Stimulated activated CD4-positive, alpha-beta T cell treated with anti-CD3 and anti-CD28 coated beads, TNF-alpha, amount 100 ng/mL, for 48 hours (primary cell): ENCODE data around the gene SLC22A12.
A peak's percentile ranks its signal among the peaks of the same experiment; 100 is the strongest.

Source experiments
- DNase-seq, 3 donors: peaks; one replicate each; pipeline ENCODE4 v3.0.0-alpha.2; 2020; ENCODE audit warnings: low read depth in 3 of 3

SLC22A12 gene

DNA sequence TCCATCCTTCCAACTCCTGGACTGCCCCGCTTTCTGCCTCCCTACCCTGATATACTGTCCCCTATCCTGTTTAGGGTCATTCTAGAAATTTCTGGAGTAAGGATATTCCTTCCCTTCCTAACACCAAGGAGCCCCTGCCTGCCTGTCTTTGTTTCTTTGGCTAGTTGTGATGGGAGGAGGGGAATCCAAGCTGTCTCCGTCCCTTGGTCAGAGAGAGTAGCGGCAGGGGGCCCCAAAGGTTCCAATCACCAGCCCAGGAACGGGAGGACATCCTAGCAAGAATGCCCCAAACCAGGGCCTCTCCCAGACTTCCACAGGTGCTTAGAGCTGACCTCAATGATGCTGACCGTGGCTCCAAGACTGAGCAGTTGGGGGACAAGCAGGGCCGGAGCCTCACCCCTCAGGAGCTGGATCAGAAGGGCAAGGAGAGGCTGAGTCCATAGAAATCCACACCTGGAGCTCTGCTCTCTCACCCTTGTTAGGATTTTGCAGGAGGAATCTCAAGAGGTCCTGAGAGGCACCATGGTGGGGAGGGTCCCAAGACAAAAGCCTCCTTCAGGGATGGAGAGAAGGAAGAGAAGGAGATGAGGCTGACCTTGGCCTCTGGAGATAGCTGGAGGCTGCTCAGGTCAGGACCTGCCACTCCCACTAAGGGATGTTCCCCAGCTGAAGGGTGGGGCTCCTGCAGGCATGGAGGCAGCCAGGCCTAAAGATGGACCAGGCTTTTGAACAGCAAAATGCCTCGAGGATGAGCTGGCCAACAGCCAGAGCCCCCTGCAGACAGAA lies 13.6 kb downstream of the SLC22A12 start:
- DNase-seq: no peak

DNA sequence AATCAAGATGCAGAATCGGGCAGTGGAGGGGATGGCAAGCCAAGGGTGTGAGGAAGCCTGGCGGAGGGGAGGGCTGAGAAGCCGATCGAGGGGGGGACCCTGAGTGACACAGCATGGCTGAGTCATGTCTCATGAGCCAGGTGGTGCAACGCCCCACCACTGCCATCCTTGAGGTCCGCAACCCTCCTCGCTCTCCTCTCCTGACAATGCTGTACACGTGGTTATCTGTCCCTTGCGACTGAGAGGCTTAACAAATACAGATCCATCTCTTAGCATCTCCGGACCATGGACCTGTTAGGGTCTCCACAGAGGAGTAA lies 14.2 kb downstream of the SLC22A12 start:
- no peak for DNase-seq

DNA sequence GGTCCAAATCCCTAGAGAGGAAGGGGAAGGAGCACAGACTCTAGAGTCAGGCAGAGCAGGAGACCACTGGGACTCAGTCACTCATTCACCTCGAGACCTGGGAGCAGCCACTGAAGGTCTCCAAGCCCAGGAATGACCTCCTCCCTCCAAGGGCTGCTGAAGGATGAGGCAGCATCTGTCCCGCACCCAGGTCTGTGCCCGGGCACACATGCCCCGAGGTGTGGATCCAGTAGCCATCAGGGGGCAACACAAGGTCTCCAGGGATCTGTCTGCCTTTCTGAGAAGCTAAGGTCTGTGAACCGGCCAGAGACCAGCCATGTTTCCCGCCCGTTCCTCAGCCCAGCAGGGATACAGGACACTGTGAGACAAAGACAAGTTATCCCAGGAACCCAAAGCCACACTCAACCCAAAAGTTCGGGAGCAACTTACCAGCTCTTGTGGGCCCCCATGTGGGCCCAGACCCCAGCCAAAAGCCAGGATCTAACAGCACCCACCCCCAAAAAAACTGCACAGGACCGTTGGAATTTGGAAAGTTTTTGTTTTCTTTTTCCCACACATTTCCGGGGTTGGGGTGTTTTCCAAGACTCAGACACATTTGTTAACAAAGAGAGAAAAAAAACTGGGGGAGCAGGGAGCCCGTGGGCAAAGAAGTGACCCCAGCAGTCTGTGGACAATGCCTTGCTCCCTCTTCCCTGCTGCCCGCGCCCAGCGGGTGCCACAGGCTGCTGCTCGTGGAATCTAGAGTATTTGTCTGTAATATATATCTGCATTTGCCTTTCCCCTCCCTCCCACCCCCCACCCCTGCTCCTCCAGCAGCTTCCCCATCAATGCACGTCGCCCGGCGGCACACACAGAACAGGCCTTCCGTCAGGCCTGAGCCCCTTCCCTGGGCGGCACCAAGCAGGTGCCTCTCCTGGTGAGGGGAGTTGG lies 14.9 kb downstream of the SLC22A12 start:
- DNase-seq: no peak

DNA sequence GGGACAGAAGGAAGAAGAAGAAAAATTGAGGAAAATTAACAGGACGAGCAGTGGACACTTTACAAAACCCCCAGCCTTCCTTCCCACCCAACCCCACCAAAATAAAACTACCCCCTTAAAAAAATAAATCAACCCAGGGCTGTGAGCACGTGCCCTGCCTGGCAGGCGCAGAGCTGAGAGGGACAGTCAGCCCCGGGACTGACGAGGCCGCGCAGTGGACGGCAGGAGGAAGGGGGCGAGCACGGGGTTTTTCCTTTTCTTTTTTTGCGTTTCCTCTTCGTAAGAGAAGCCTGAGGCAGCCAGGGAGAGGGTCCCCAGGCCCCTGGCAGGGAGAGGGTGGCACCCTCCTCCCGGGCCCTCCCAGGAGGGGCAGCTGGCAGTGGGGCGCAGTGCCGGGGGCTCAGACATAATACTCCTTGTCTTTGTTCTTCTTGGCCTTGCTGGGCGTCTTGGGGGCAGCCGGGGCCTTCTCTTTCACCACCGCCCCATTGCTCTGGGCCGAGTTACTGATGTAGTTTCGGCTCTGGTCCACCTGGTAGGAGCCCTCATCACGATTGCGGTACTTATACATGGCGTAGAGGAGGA lies 15.9 kb downstream of the SLC22A12 start:
- no peak for DNase-seq

DNA sequence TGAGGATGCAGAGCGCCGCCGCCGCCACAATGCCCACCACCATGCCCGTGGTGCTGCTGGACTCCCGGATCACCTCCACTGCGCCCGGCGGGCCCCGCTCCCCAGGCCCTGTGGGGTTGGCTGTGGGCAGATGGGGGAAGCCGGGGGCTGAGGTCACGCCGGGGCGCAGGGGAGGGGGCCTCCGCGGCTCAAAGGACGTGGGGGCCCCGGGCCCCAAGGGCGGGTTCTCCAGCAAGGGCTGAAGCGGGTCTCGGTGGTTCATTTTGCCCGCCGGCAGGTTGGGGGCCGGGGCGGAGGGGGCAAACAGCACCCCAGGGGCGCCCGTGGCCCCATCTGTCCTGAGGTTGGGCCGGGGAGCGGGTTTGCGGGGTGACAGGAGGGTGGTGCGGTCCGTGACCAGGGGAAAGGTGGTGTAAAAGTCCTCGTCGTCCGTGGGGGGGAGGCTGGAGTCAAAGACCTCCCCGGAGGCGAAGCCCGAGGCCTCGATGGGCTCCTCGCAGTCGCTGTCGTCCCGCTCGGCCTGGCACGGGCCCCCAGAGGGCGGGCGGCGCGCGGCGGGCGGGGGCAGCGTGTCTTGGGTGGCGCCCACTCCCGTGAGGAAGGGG lies 16.5 kb downstream of the SLC22A12 start:
- DNase-seq: no peak

DNA sequence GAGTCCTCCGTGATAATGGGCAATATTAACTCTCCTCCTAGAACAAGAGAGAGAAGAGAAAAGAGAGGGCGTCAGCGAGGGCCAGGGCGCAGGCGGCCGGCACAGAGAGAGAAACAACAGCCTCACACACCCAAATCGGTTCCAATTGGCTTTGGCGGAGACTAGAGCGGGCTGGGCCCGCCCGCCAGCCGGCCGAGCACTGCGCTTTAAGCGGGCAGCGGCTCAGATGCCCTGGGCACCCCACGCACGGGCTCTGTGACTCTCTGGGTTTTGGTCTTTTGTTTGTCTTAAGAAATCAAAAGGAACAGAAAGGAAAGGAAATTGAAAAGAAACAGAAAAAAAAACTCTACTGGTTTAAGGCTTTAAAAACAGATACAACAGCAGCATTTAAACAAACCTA lies 17.0 kb downstream of the SLC22A12 start:
- no peak for DNase-seq

DNA sequence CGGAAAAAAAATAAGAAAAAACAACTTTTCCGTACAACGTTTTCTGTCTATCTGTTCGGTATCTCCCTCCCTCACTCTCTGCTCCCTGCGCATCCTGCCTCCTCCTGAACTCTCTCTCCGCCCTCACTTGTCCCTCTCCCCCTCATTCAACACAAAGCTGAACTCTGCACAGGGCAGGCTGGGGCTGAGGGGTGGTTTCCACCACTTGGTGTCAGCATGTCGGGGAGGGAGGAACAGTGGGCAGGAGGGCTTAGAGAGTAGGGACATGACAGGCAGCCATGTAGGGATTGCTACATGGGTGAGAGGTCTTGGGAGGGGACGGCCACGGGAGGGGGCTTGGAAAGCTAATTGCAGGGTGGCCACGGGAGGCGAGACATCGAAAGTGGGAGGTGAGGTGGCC lies 17.6 kb downstream of the SLC22A12 start:
- DNase-seq: no peak

DNA sequence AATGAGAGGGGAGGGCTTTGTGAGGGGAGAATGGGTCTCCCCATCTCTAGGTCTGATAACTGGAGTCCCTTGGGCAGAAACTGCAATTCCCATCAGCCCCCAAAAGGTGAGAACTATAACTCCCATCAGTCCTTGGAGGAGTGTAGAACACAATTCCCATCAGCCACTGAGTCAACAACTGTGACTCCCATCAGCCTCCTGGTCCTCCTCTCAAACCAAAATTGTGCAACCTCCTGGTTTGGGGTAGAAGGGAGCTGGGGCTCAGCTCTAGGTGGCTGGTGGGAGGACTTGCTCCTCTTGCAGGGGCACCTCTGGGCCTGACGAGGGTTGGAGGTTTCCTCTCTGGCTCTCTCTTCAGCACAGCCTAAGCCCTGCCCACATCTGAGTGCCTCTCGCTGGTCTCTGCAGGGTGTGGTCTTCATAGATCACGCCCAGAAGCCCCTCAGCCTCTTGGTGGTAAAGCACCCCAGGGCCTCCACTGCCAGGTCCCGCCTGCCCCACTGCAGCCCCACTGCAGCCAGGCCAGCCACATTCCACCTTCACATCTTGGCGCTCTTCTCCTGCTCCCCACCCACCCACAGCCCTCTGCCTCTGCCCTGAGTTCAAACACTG lies 18.5 kb downstream of the SLC22A12 start:
- no peak for DNase-seq

DNA sequence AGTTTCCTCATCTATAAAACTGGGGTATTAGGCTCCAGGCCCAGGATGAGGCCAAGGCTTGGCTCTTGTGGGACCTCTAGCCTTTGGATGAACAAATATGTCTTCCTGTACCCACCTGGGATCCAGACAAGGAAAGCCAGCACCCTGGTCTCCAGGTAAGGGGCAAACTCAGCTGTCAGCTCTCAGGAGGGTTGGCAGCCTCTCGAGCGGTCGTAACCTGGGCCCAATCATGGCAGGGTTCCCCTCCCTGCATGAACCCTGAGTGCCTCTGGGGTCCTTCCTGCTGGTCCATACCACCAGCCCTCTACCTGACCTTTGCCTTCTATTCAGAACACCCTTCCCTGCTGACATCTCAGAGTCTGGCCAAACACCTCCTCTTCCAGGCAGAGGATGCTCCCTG lies 19.6 kb downstream of the SLC22A12 start:
- DNase-seq: no peak

DNA sequence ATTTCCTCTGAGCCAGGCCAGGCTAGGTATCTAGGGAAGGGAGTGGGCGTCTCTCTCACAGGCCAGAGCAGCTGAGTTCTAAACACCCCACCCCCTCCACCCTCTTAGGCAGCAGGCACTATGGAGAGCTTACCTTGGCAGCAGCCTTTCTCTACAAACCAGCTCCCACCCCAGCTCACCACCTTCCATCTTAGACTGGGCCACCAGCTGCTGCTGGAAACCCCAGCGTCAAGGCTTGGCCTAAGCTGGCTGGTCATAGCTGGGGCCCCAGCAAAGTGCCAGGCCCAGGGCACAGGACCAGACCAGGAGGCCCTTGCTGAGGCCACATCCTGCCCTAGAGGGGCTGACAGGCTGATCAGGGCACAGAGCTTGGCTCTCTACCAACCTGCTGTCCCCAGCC lies 20.2 kb downstream of the SLC22A12 start:
- no peak for DNase-seq

DNA sequence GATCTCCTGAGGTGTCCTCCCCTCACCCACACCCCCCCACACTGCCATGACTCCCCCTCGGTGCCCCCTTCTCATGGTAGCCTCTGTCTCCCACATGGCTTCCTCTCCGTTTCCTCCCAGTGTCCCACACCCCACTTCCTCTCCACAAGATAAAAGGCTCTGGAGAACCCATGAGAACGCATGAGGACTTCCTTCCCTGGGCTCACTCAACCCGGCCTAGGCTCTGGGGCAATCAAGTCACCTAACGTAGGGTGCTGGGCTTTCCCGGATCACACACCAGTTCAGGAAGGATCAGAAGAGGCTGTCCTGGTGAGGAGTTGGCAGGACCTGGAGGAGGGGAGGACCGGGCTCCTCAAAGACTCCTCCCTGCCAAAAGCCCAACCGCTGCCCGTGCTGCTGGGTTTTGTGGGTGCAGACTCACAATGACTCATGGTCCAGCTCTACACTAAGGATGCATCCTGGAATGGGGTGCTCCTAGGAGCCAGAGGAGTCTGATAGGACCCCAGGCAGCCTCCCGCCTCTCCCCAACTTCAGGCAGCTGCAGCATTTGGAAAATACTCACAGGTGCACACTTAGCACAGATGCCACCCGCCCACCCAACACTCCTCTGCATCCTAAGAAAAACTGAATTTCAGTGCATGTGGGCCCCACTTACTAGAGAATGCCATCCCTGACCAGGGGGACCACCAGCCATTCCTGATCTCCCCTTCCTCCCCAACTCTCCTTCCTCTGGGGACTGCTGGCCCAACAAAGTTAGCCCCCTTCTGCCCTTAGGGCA lies 21.0 kb downstream of the SLC22A12 start:
- no peak for DNase-seq

DNA sequence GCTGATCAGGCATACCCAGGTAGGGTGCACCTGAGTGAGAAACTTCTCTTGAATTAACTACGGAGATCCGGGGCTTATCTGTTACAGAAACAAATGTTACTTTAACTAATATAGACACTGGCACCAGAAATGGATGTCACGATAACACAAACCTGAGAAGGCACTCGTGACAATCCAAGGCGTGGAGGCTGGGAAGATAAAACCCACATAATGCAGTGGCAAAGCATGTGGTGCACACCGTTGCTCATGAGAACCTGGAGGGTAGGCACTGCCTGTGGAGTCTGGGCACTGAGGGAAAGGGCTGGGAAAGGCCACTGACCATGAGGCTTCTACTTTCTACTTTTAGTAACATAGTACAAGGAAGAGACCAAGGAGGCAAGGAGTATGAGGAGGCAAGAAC lies 22.6 kb downstream of the SLC22A12 start:
- no peak for DNase-seq

DNA sequence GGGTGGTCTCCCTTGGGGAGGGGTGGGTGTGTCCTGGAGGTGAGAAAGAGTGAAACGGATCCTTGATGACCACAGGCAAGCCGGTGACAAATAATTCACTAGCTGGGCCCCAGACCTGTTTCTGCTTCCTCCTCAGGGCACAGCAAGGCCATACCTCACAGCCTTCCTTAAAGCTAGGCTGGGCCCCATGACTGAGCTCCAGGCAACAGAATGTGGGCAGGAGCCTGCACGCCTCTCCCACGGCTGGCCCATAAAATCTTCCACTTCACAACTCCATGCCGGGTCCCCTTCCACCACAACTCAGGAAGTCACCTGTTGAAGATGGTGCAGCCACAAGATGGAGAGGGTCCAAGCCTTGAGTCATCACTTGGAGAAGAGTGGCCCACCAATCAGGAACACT lies 23.9 kb downstream of the SLC22A12 start:
- DNase-seq: no peak

DNA sequence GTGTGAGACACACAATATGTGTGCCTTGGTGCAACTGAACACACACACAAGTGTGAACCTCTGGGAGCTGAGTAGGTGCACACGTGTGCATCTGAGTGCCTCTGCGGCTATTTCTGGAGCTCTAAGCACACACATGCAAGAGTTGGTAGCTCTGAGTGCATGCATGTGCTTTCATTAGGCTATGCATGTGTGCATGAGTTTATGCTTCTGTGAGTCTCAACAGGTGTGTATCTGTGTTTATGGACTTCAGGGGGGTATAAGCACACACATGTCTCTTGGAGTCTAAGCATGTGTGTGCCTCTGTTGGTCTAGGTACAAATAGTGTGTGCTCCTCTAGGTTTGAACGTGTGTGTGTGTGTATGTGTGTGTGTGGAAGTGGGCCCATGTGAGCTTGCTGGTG lies 25.8 kb downstream of the SLC22A12 start:
- DNase-seq: no peak

DNA sequence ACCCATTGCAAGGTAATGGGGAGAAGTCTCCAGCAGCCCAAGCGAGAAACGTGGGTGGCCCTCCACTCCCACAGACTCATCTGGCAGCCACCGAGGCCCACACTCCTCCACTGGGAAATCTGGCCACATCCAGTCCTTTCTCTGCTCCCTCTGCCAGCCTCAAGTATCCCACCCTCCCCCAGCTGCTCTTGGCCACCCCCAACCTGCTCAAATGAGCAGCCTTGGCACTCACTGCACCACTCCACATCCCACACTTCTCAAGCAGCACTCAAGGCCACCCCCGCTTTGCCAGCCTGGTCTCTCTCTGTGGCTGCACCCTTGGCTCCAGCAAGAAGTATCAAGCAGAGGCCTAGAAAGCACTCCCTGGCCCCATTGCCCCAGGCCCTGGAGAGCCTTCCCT lies 28.2 kb downstream of the SLC22A12 start:
- no peak for DNase-seq

DNA sequence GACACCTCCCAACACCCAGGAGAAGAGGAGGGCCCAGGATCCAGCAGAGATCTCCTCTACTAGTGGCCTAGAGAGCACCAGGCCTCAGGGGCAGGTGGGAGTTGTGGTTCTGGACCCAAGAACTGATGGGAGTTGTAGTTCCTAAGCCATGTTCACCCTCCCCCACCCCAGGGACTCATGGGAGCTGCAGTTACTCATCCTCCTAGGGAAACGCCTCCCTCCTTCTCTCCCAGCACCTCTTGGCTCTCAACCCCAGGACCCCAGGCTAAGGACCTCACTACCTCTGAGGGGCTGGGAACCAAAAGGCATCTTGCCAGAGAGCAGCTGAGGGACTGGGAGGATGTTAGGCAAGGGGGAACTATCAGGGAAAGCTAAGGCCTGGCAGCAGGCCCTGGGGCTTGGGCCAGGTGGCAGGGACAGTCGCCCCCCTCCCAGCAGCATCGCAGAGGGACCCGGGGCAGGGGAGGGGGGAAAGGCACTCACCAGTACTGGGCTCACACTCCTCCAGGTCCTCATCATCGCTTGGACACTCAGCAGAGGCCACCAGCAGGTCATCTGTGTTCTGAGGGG lies 28.9 kb downstream of the SLC22A12 start:
- peak in 1 of 3 donors; percentile 21 for DNase-seq

DNA sequence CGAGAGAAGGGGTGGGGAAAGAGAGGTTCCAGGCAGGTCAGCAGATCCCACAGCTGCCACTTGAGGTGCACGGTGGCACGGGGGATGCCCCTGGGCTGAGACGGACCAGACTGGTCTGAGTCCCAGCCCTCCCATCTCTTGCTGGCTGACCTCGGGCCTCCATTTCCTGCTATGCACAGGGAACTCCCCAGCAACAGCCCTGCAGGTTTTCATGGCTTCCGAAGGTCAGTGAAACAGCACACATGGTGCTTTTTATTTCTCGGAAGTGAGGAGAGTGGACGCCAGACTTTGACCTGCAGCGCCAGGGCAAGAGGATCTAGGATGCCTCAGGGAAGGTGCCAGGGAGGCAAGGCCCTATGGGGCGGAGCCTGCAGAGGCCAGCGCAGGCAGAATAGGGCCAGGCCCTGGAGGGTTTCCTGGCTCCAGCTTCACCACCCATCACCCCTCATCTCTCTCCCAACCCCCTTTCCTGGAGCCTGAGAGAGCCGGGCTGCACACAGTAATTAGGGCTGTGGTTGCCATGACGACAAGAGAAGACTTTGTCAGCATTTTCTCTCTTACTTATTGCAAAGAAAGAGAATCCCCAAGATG lies 29.5 kb downstream of the SLC22A12 start:
- no peak for DNase-seq

DNA sequence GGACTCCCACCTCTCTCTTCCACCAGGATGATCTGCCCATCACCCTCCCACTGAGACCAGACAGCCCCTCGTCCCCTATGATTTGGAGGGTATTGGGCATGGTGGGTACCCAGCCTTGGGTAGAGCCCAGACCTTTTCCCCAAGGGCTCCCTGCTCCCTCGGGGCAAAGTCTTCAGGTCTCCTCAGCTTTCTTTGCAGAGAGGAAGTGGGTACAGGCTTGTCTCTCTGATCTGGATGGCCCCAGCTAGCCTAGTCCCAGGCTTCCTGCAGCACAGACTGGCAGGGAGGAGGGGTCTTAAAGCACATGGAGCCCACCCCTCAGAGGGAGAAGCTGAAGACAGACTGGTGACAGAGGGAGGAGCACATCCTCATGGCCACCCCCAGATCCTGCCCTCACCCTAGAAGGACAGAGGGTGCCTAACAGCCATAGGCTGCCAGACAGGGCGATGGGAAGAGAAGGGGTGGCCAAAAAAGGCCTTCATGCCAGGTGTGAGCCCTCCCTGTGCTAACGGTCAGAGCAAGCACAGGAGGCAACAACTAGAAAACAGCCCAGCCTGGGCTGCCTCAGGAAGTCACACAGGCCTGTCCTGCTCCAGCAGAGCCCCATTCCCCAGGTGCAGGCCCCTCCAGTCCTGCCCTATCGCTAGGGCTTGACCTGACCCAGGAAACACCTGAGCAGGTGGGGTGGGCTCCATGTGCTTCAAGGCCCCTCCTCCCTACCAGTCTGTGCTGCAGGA lies 30.4 kb downstream of the SLC22A12 start:
- DNase-seq: no peak

DNA sequence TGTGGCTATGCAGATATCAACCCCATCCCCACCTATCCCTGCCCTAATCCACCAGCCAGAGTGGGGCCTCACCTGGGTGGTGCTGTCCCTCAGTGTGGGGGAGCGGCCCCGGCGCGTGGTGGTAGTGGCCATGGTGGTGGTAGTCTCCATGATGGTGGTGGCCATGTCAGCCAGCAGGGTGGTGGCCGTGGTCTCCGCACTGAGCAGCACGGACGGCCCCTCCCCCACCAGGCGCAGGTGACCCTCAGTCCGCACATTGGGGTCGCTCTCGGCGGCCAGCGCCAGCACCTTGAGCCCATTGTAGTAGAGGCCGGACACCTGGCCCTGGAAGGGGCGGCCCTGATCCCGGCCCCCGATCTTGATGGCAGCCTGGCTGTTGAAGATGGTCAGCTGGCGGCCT lies 31.7 kb downstream of the SLC22A12 start:
- DNase-seq: no peak
